HG02884 (cell line): ENCODE measurements around the gene NCKAP5.

ENCODE experiments used
- ATAC-seq: cut with Tn5 transposase; IDR thresholded peaks from one replicate; pipeline ENCODE4 v1.9.1; 2021; ENCODE audit warnings: mild to moderate bottlenecking, moderate library complexity; ENCODE audit not compliant: unreplicated experiment

NCKAP5 gene

GRCh38 chr2:132975193-132976105 lies 592.8 kb downstream of the NCKAP5 start:
- ATAC-seq, result no peak

GRCh38 chr2:132974467-132975095 lies 593.7 kb downstream of the NCKAP5 start:
- no peak for ATAC-seq

GRCh38 chr2:132971310-132972061 lies 596.8 kb downstream of the NCKAP5 start:
- no peak for ATAC-seq

- no peak for ATAC-seq
Observed at GRCh38 chr2:132969371-132969985, 598.8 kb downstream of the NCKAP5 start.

GRCh38 chr2:132965460-132965859 lies 602.8 kb downstream of the NCKAP5 start:
- ATAC-seq, result no peak

- ATAC-seq, result no peak
Observed at GRCh38 chr2:132963161-132963560, 605.1 kb downstream of the NCKAP5 start.

- ATAC-seq, result no peak
Observed at GRCh38 chr2:132958887-132959286, 609.4 kb downstream of the NCKAP5 start.

GRCh38 chr2:132955871-132956615 lies 612.2 kb downstream of the NCKAP5 start:
- no peak for ATAC-seq

- ATAC-seq, result peak; percentile 92
Observed at GRCh38 chr2:132953771-132954170, 614.5 kb downstream of the NCKAP5 start.

GRCh38 chr2:132951008-132951714 lies 617.1 kb downstream of the NCKAP5 start:
- no peak for ATAC-seq

GRCh38 chr2:132949108-132949507 lies 619.2 kb downstream of the NCKAP5 start:
- ATAC-seq, result no peak

GRCh38 chr2:132948211-132948610 lies 620.1 kb downstream of the NCKAP5 start:
- no peak for ATAC-seq

GRCh38 chr2:132943829-132944228 lies 624.4 kb downstream of the NCKAP5 start:
- ATAC-seq, result no peak

- no peak for ATAC-seq
Observed at GRCh38 chr2:132941296-132942020, 626.8 kb downstream of the NCKAP5 start.

GRCh38 chr2:132937629-132938028 lies 630.6 kb downstream of the NCKAP5 start:
- no peak for ATAC-seq

GRCh38 chr2:132936791-132937190 lies 631.5 kb downstream of the NCKAP5 start:
- peak; percentile 67 for ATAC-seq

GRCh38 chr2:132936261-132936660 lies 632.0 kb downstream of the NCKAP5 start:
- no peak for ATAC-seq

GRCh38 chr2:132929786-132930185 lies 638.5 kb downstream of the NCKAP5 start:
- ATAC-seq, result no peak

GRCh38 chr2:132923787-132924186 lies 644.5 kb downstream of the NCKAP5 start:
- ATAC-seq, result no peak
